NOMO-1 (cell line): Measurements from ENCODE around the gene NCAPG.

Experiments used
- DNase-seq, 2 experiments: peaks; one replicate each; lab custom pipeline; 2025; ENCODE audit not compliant: unreplicated experiment in 2 of 2; lab: John Stamatoyannopoulos, UW

The NCAPG gene, protein sequence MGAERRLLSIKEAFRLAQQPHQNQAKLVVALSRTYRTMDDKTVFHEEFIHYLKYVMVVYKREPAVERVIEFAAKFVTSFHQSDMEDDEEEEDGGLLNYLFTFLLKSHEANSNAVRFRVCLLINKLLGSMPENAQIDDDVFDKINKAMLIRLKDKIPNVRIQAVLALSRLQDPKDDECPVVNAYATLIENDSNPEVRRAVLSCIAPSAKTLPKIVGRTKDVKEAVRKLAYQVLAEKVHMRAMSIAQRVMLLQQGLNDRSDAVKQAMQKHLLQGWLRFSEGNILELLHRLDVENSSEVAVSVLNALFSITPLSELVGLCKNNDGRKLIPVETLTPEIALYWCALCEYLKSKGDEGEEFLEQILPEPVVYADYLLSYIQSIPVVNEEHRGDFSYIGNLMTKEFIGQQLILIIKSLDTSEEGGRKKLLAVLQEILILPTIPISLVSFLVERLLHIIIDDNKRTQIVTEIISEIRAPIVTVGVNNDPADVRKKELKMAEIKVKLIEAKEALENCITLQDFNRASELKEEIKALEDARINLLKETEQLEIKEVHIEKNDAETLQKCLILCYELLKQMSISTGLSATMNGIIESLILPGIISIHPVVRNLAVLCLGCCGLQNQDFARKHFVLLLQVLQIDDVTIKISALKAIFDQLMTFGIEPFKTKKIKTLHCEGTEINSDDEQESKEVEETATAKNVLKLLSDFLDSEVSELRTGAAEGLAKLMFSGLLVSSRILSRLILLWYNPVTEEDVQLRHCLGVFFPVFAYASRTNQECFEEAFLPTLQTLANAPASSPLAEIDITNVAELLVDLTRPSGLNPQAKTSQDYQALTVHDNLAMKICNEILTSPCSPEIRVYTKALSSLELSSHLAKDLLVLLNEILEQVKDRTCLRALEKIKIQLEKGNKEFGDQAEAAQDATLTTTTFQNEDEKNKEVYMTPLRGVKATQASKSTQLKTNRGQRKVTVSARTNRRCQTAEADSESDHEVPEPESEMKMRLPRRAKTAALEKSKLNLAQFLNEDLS

DNA sequence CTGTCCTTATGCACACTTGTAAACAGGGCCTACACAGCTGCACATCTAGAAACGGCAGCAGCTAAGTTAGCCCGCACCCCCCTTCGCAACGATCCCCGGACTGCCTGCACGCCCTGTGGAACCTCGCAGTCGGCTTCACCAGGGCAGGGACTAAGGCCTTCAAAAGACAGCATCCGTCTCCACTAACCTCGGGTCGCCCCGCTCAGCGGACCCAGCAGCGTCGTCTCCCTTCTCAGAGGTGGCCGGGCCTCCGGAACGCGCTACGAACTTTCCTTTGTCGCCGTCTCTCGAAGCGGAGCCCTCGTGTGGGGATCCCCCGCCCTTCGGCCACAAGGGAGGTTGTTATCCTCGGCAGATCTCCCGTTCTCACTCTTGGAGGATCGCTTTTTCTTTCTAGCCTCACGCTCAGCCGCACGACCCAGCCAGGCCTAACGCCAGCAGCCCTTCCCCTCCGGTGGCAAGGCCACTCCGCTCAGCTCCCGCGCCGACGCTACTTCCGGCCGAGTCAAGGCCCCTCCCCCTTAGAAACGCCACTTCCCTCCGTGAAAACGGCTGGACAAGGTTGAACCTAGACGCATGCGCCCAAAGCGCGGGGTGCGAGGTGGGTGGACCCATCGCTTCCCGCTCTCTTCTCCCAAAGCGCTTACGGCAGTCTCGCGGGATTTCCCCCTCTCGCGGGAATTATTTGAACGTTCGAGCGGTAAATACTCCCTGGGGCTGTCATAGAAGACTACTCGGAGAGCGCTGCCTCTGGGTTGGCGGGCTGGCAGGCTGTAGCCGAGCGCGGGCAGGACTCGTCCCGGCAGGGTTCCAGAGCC, at the start of gene NCAPG, which contains the start of gene DCAF16:
Gene NCAPG, plus strand, starts transcription at position 720 of the 818 bp plus-strand sequence. CDS start 99 bp downstream, outside the sequence.
Gene DCAF16, minus strand, starts transcription at position 498 of the 818 bp plus-strand sequence. CDS start 6,616 bp downstream, outside the sequence.
- DNase-seq: peak; percentile 97 to 99

- DNase-seq: no peak
These were observed 49.7 kb upstream of the NCAPG start for GRCh38 chr4:17761062-17761461.

GRCh38 chr4:17762726-17763125, 48.1 kb upstream of the NCAPG start:
- no peak for DNase-seq

- no peak for DNase-seq
These were observed 47.4 kb upstream of the NCAPG start for GRCh38 chr4:17763416-17763815.

- no peak for DNase-seq
These were observed 46.8 kb upstream of the NCAPG start for GRCh38 chr4:17763931-17764330.

- no peak for DNase-seq
These were observed 45.1 kb upstream of the NCAPG start for GRCh38 chr4:17765514-17766286.

GRCh38 chr4:17766826-17767458, 43.8 kb upstream of the NCAPG start:
- DNase-seq: no peak

- DNase-seq: no peak
These were observed 41.2 kb upstream of the NCAPG start for GRCh38 chr4:17769406-17770174.

- no peak for DNase-seq
These were observed 39.9 kb upstream of the NCAPG start for GRCh38 chr4:17770845-17771244.

DNA sequence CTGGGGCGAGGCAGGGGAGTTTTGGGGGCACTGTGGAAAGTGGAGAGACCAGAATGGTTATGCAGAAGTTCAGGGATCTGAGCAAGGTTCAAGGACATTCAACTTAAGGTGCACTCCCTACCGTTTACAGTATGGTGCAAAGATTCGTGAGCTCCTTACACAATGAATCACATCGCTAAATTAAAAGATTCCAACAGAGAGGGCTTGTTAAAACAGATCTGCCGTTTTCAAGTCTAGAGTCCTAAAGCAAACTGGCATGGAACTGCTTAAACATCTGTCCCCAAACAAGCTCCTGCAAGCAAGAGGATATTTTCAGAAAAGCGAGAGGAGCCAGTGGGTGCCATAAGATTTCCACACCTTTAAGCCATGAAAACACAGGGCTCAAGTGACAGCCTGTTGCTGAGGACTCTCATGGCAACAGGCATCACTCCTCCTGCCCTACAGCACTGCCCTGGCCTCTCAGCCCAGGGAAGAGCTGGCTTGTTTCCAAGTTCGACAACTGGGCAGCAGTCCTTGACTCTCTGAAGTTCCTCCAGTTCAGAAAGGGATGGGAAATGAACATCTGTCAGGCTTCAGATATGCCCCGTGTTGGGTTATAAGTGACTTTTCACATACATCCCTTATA, 39.4 kb upstream of the NCAPG start:
- no peak for DNase-seq

DNA sequence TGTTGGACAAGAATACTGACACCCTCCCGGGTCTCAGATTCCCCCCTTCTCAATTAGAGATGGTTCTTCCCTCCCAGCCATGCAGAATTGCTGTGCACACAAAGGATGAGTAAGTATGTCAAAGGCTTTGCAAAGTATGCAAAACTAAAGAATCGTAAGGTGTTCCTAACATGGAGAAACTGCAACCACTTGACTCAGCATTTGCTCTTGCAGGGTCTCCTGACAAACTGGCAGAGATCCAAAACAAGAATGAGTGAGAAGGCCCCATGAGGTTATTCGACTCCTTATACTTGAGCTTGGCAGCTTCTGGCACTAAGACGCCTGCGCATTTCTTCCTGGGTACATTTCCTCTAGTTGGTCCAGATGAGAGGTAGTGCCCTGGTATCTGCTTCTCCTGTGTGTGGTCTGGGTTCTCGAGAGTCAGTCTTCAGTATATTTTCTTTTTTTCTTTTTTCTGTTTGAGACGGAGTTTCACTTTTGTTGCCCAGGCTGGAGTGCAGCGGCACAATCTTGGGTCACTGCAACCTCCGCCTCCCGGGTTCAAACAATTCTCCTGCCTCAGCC, 37.6 kb upstream of the NCAPG start:
- DNase-seq: no peak

DNA sequence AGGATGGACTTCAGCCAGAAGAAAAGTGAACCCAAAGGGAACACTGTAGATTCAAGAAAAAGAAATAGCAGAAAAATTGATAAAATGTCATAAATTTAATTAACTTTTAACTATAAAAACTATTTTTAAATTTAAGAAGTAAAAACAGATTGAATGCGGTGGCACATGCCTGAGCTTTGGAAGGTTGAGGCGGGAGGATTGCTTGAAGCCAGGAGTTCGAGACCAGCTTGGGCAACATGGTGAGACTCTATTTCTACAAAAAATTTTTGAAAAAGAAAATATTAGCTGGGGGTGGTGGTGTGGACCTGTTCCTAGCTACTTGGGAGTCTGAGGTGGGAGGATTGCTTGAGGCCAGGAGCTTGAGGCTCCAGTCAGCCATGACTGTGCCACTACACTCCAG, 32.3 kb upstream of the NCAPG start:
- DNase-seq: no peak

GRCh38 chr4:17780501-17781299, 30.1 kb upstream of the NCAPG start:
- no peak for DNase-seq

GRCh38 chr4:17781300-17782287, 29.2 kb upstream of the NCAPG start, which contains the start of gene FAM184B:
FAM184B (minus strand) TSS chr4:17781621; CDS start chr4:17781299, 322 bp downstream.
- no peak for DNase-seq

GRCh38 chr4:17785858-17786257, 24.9 kb upstream of the NCAPG start:
- no peak for DNase-seq

- DNase-seq: no peak
These were observed 24.2 kb upstream of the NCAPG start for GRCh38 chr4:17786567-17786966.
